Gastroesophageal sphincter (tissue), 3 donors: ENCODE measurements around the gene COLGALT1.

ENCODE experiments used
- CTCF ChIP-seq, 4 experiments: fragments of 200-600 bp in 2 of 4; fragments of 450-650 bp in 2 of 4; sonication (generic) in 1 of 4; IDR thresholded peaks; one replicate each; pipeline ENCODE4 v1.5.1; 2017 to 2019; ENCODE audit warnings: antibody characterized with exemption in 4 of 4, mild to moderate bottlenecking in 2 of 4, moderate library complexity in 2 of 4
- EP300 ChIP-seq: sonication (generic); formaldehyde crosslinking; IDR thresholded peaks from one replicate; pipeline ENCODE4 v1.6.1; 2017; ENCODE audit warnings: antibody characterized with exemption, mild to moderate bottlenecking
- POLR2AphosphoS5 ChIP-seq: sonication (generic); formaldehyde crosslinking; IDR thresholded peaks from one replicate; pipeline ENCODE4 v1.6.1; 2017; ENCODE audit warnings: antibody characterized with exemption

DNA sequence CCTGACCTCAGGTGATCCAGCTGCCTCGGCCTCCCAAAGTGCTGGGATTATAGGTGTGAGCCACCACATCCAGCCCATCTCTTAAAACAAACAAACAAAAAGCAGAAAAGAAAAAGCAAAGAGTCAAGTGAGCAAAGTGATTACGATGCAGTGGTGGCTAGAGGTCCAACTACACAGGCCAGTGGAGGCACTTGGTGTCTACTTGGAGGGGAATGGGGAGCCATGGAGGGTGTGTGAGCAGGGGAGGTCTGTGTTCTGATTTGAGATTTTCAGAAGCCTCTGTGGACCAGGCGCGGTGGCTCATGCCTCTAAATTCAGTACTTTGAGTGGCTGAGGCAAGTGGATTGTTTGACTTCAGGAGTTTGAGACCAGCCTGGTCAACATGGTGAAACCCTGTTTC lies 6.6 kb downstream of the COLGALT1 start:
- TF ChIP-seq CTCF (IDR thresholded peaks at IDR 0.05) (no peak), EP300 (no peak), POLR2AphosphoS5 (no peak)
